Urinary bladder (tissue), 4 donors: ENCODE results near the gene HTR3A. TPM values are rescaled to one million over a fixed set of nuclear protein-coding genes. Genes with fewer than 3 reads are reported as not detected.

Experiments
- DNase-seq: peaks from one replicate; pipeline ENCODE4 v3.0.0-alpha.2; 2015; ENCODE audit errors: extremely low spot score
- H3K27ac ChIP-seq: one replicate; pipeline ENCODE4 v1.5.1; 2013; ENCODE audit warnings: low read depth, mild to moderate bottlenecking, moderate library complexity
- H3K36me3 ChIP-seq: one replicate; pipeline ENCODE4 v1.6.1; 2013; ENCODE audit warnings: mild to moderate bottlenecking, moderate library complexity; ENCODE audit not compliant: insufficient read depth
- H3K4me1 ChIP-seq: one replicate; pipeline ENCODE4 v1.6.1; 2013; ENCODE audit warnings: mild to moderate bottlenecking, moderate library complexity; ENCODE audit not compliant: insufficient read depth
- H3K4me3 ChIP-seq: one replicate; pipeline ENCODE4 v1.5.1; 2013; ENCODE audit warnings: low read depth, low read length
- WGBS: extraction: QIAGEN DNeasy Blood & Tissue Kit; methylation state at CpG from one replicate; pipeline ENCODE4 v1.1.7; 2013; 5-methylcytosine and 5-hydroxymethylcytosine counted together
- polyA plus RNA-seq: library from polyadenylated mRNA; stranded (reverse); fragments of 200-250 nt; gene quantifications from one replicate; pipeline ENCODE4 v1.2.3, GENCODE V29; 2013
- total RNA-seq: library from RNA; depleted of rRNA; stranded (reverse); fragments of >200 nt; gene quantifications from one replicate; pipeline ENCODE4 v1.2.3, GENCODE V29; 2014
- donor health status: healthy with polysubstance abuse.
- donor health status: healthy.

The HTR3A gene
- total and polyA plus RNA-seq, 2 donors: 0.58 to 1.2 TPM

GRCh38 chr11:113989381-113989780 is 14.5 kb downstream of the HTR3A start:
- no peak for DNase-seq
- Histone ChIP-seq H3K4me3 (no peak overlapping the region), H3K36me3 (no peaks in the 10 kb centered on the region), H3K4me1 (no peaks in the 10 kb centered on the region), H3K27ac (no peak overlapping the region)
- WGBS: 71% methylated on average over 15 of the region's 15 CpGs

- H3K4me1 ChIP-seq: no peaks in the 10 kb centered on the region
- H3K4me3 ChIP-seq: no peak overlapping the region
- 66% methylated on average over 2 of the region's 2 CpGs for WGBS
- H3K27ac ChIP-seq: no peak overlapping the region
- no peaks in the 10 kb centered on the region for H3K36me3 ChIP-seq
- DNase-seq: no peak
Observed at GRCh38 chr11:113989916-113990315, 15.0 kb downstream of the HTR3A start.

GRCh38 chr11:113991170-113991569 is 16.3 kb downstream of the HTR3A start:
- Histone ChIP-seq H3K36me3 (no peaks in the 10 kb centered on the region), H3K27ac (no peak overlapping the region), H3K4me3 (no peak overlapping the region), H3K4me1 (no peaks in the 10 kb centered on the region)
- WGBS: 11% methylated on average over 4 of the region's 4 CpGs
- no peak for DNase-seq

DNA sequence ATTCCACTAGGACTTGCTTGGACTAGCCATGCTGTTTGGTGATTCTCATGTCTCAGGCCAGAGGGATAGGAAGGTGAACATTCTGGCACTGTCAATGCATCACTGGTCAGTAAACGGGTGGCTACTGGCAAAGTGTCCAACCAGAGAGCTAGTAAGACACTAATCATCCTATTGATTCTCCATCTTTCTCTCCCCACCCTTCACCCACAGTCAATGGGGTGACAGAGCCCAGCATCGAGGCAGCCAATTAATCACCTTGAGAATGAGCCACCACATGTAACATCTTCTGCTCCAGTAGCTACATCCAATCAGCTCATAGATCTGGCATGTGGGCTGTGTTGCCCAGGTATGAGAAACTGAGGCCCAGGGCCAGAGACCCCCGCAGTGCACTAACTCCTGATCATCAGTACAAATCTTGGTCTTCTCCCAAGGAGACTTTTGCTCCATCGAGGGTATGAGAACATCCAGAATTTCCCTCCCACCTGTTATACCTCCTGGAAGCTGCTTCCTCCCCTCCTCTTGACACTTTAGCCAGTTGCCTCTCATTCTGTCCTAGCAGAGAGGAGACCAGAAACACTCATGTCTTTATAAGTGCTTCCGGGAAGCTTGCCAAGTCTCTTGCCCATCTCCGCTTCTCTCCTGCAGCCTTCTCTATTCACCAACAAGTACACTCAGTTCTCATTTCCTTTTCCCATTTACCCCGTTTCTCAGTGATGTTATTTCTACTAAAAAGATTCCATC is 17.0 kb downstream of the HTR3A start:
- no peak for DNase-seq
- H3K27ac ChIP-seq: no peak overlapping the region
- H3K4me3 ChIP-seq: no peak overlapping the region
- H3K36me3 ChIP-seq: no peaks in the 10 kb centered on the region
- no peaks in the 10 kb centered on the region for H3K4me1 ChIP-seq
- WGBS: 65% methylated on average over 7 of the region's 7 CpGs

DNA sequence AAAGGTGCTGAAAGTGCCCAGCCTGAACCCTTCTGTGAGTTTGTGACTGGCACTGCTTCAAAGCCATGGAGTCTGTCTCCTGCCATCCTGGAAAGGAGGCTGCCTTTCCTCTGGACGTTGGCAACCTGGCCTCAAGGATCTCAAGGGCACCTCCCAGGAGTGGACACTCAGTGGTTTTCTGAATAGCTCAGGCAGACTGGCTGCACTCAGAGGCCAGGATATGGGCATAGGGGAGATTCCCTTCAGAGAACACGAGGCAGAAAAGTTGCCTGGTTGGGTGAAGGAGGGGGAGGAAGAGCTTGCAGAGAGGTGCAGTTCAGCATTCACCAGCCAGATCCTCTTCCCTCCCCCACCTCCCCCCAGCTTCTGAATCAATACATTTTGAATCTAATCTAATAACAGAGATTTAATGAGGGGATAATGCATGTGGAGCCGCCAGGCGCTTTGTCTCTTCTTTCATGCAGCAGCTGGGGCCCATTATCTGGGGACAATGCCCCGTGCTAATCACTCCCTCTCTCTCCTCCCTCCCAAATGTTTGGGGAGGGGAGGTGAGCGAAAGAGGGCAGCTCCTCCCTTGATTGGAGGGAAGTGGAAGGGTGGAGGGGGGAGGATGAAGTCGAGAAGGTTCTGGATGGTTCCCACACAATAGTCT is 17.7 kb downstream of the HTR3A start:
- WGBS: 19% methylated on average over 7 of the region's 7 CpGs
- no peak for DNase-seq
- Histone ChIP-seq H3K4me1 (no peaks in the 10 kb centered on the region), H3K27ac (no peak overlapping the region), H3K36me3 (no peaks in the 10 kb centered on the region), H3K4me3 (no peak overlapping the region)

GRCh38 chr11:113994077-113994954 is 19.4 kb downstream of the HTR3A start:
- DNase-seq: no peak
- H3K27ac ChIP-seq: no peak overlapping the region
- no peaks in the 10 kb centered on the region for H3K36me3 ChIP-seq
- H3K4me3 ChIP-seq: no peak overlapping the region
- H3K4me1 ChIP-seq: no peaks in the 10 kb centered on the region
- WGBS: 6% methylated on average over 6 of the region's 6 CpGs

DNA sequence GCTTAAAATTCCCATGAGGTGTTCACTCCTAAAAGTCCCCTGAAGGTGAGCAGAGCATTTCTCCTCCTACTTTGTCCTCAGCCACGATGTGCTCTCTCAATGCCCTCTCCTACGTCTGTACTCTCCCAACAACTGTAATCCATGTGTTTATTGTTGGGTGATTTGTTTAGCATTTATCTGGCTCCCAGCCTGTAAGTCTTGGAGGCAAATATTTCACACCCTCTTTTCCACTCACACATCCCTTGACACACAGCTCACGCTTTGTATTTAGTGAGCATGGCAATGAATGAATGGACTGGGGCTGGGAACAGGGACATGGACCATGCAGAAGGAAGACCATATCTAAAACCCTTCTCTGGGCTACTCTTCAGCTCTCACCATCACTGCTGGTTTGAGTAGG is 22.6 kb downstream of the HTR3A start:
- WGBS: 19% methylated on average over 3 of the region's 3 CpGs
- H3K36me3 ChIP-seq: no peaks in the 10 kb centered on the region

GRCh38 chr11:113998574-113998973 is 23.7 kb downstream of the HTR3A start:
- H3K4me3 ChIP-seq: no peak overlapping the region
- H3K4me1 ChIP-seq: no peaks in the 10 kb centered on the region
- H3K27ac ChIP-seq: no peak overlapping the region
- DNase-seq: no peak
- no peaks in the 10 kb centered on the region for H3K36me3 ChIP-seq
- 35% methylated on average over 4 of the region's 4 CpGs for WGBS

More for the DNA sequence above, 22.6 kb downstream of the HTR3A start:
- DNase-seq: no peak
- H3K27ac ChIP-seq: no peak overlapping the region
- H3K4me3 ChIP-seq: no peak overlapping the region
- H3K4me1 ChIP-seq: no peaks in the 10 kb centered on the region

- no peak overlapping the region for H3K4me3 ChIP-seq
- no peaks in the 10 kb centered on the region for H3K4me1 ChIP-seq
- no peak overlapping the region for H3K27ac ChIP-seq
- DNase-seq: no peak
- 28% methylated on average over 4 of the region's 4 CpGs for WGBS
- H3K36me3 ChIP-seq: no peaks in the 10 kb centered on the region
Observed at GRCh38 chr11:114000526-114000925, 25.6 kb downstream of the HTR3A start.

DNA sequence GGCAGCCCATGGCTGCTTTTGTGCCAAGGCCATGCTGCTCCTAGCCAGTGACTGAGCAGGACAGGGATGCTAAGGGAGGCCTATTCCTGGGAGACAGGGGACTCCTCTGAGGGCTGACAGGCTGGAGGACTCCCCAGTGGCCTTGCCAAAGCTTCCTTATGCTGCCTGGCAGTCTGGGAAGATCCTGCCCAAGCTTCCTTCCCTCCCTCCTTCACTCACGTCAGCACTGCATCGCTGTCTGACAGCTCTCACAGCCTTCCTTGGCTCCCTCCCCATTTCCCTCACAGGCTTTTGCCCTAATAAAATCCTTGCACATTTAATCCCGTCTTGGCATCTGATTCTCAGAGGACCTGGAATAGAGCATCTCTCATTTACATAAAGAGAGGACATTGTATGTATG is 26.5 kb downstream of the HTR3A start:
- Histone ChIP-seq H3K4me1 (no peaks in the 10 kb centered on the region), H3K4me3 (no peak overlapping the region), H3K27ac (no peak overlapping the region), H3K36me3 (no peaks in the 10 kb centered on the region)
- 21% methylated on average over 3 of the region's 3 CpGs for WGBS
- no peak for DNase-seq

DNA sequence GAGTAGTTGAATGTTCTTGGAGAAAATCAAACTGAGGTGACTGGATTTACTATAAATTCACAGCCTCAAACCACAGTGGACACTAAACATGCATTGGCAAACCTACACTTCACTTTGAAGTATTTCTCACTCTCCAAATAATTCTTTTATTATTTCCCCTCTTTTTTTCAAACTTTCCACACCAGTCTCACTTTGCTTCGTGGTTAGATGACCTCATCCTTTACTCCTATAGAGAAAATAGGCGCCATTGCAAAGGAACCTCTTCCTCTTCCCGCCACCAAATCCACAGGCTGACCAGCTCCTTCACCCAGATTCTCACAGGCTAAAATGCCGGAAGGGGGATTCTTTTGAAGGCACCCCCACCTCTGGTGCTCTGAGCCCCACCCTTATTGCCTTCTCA is 33.4 kb downstream of the HTR3A start:
- WGBS: 62% methylated on average over 4 of the region's 4 CpGs
- Histone ChIP-seq H3K36me3 (no peaks in the 10 kb centered on the region), H3K4me1 (no peaks in the 10 kb centered on the region), H3K27ac (no peak overlapping the region), H3K4me3 (no peak overlapping the region)
- no peak for DNase-seq

DNA sequence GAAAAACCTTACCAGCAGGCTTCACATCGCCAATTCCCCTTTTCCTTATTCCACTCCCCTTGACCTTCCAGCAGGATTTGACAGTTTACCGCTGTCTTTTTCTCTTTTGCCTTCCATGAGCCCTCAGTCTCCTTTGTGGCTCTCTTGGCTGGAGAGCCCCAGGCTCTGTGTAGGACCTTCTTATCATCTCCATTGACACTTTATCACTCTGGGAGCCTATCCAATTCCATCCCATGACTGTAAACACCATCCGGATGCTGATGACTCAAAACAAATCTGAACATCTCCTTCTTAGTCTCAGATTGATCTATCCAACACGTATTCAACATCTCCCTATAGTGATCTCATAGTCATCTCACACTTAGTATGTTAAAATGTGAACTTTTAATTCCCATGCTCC is 36.0 kb downstream of the HTR3A start:
- no peak overlapping the region for H3K27ac ChIP-seq
- H3K4me3 ChIP-seq: no peak overlapping the region
- DNase-seq: no peak
- no peaks in the 10 kb centered on the region for H3K4me1 ChIP-seq
- H3K36me3 ChIP-seq: no peaks in the 10 kb centered on the region
- WGBS: 54% methylated on average over 4 of the region's 4 CpGs

DNA sequence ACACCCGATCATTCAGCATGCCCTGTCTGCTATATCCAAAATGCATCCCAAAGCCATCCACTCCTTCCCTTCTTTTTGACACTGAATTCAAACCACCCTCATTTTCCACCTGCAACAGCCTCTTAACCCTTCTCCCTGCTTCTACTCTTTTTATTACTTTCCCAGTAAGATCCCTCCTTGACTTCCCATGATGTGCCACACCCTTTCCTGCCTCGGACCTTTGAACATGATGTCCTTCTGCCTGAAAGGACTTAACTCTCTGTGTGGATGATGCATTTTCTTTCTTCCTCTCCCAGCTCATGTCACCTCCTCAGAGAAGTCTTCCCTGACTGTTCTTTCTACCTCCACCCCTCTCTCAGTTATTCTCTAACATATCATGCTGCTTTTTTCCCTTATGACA is 36.5 kb downstream of the HTR3A start:
- Histone ChIP-seq H3K27ac (no peak overlapping the region), H3K36me3 (no peaks in the 10 kb centered on the region), H3K4me1 (no peaks in the 10 kb centered on the region), H3K4me3 (no peak overlapping the region)
- DNase-seq: no peak
- 45% methylated on average over 2 of the region's 2 CpGs for WGBS

DNA sequence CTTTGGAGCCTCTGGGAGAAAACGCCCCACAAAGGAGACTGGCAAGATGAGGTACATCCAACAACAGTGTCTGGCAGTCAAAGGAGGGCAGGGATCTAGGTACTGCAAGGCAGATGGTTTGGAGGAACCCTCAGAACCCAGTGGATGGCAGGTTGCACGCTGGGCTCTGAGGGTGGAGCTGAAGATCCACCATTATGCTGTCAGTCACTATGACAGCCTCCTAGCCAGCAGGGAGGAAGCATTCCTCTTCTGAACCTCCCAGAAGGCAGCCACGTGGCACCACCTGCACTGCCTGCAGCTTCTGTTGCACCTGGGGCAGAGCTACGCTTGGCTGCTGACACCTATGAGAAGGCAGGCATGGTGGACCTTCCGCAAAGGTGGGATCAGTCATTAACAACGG is 40.2 kb downstream of the HTR3A start:
- 59% methylated on average over 6 of the region's 6 CpGs for WGBS
- no peak overlapping the region for H3K27ac ChIP-seq
- DNase-seq: no peak
- H3K4me1 ChIP-seq: no peaks in the 10 kb centered on the region
- no peaks in the 10 kb centered on the region for H3K36me3 ChIP-seq
- no peak overlapping the region for H3K4me3 ChIP-seq
